ENCODE data around the gene MRS2. TPM values are rescaled to one million over a fixed set of nuclear protein-coding genes. Genes with fewer than 3 reads are reported as not detected.

Gene MRS2
- total and polyA plus RNA-seq, 9 of the 15 experiments (the other 6 are each of a cell fraction or from before 2014, with no cell fraction given), result 14.6 to 57.9 (median 48.1) TPM

- H3K79me2 ChIP-seq (ENCODE audit: control insufficient read depth, insufficient read depth, low read length), result no peaks in the 10 kb centered on the region
- no peaks in the 10 kb centered on the region for H4K20me1 ChIP-seq (replicated peaks; ENCODE audit: control insufficient read depth, insufficient read depth, low read length)
- TF ChIP-seq KDM2B (CRISPR knock-in tag; IDR thresholded peaks at IDR 0.05), result no peak
- no peak for TF ChIP-seq CEBPG (CRISPR knock-in tag; IDR thresholded peaks at IDR 0.05)
- TF ChIP-seq CEBPG (tag; conservative IDR thresholded peaks at IDR 0.05 in 1 of 2, IDR thresholded peaks at IDR 0.05 in 1 of 2), result peak; percentile 27 to 36; a peak in 2 of 4 replicates
- TF ChIP-seq CTCF (IDR thresholded peaks at IDR 0.05 in 2 of 3, conservative IDR thresholded peaks at IDR 0.05 in 1 of 3; ENCODE audit: insufficient read depth in 2 of 3, low read depth in 1 of 3, low read length in 3 of 3), result 0 out of 6 replicates have a peak, but pooled peaks of 1 of the 3 experiments have one; percentile 4
- TF ChIP-seq MEIS2 (IDR thresholded peaks at IDR 0.05; ENCODE audit: partially characterized antibody), result no peak
- peak; percentile 75 for TF ChIP-seq CEBPB (tag; IDR thresholded peaks at IDR 0.05)
- TF ChIP-seq RAD21 (CRISPR knock-in tag; conservative IDR thresholded peaks at IDR 0.05 in 1 of 2, IDR thresholded peaks at IDR 0.05 in 1 of 2), result peak in 1 of 2 experiments; percentile 5; a peak in 1 of 4 replicates
- TF ChIP-seq FOS (IDR thresholded peaks at IDR 0.05; ENCODE audit: extremely low read depth, insufficient read length), result no peak
- no peak for TF ChIP-seq CCAR2 (IDR thresholded peaks at IDR 0.05; ENCODE audit: low read depth, low read length)
- no peak overlapping the region for H3K27ac ChIP-seq (ENCODE audit: extremely low read depth, low read depth, low read length)
- peaks cover 0 to 6% of the 10 kb centered on the region in 2 experiments; a peak in 1 of 5 replicates for H3K4me1 ChIP-seq (replicated peaks in 1 of 2; ENCODE audit: control insufficient read depth in 2 of 2, insufficient read depth in 2 of 2, low read length in 2 of 2)
- ATAC-seq, result no peak
- ChIA-PET CTCF (ENCODE audit: low intra/inter-chr PET ratio) (interaction anchor here (1.1 kb wide), 1 partner anchor 103 kb away, joined by 5 read pairs; no protein-coding TSS in a partner anchor), POLR2A (interaction anchor here (1.3 kb wide), 1 partner anchor 109 kb away, joined by 4 read pairs; the partner anchor contains the start of gene ALDH5A1)
- intact Hi-C loops (cut with micrococcal nuclease) (no loop called here), in situ Hi-C loops (cut with MboI) (loop anchor here (5.0 kb wide), 1 partner anchor 103 kb away; no protein-coding TSS in a partner anchor)
- DNase-seq (ENCODE audit: extremely low read depth in 1 of 4, low spot score in 3 of 4), result no peak
- 4% methylated on average over 8 of the region's 8 CpGs for WGBS (ENCODE audit: insufficient coverage, low coverage, missing lambda C conversion rate)
- no peaks in the 10 kb centered on the region for H3K9me3 ChIP-seq (replicated peaks; ENCODE audit: control insufficient read depth, insufficient read depth, low read depth, low read length)
- H3K36me3 ChIP-seq (ENCODE audit: control insufficient read depth, insufficient read depth, low read length), result no peaks in the 10 kb centered on the region
- no peak overlapping the region for H2AFZ ChIP-seq (ENCODE audit: low read depth, low read length)
- no peaks in the 10 kb centered on the region for H3K9me1 ChIP-seq (ENCODE audit: control insufficient read depth, insufficient read depth, low read length)
- FAIRE-seq, result no peak
- H3K4me2 ChIP-seq (ENCODE audit: insufficient read depth, low read length), result no peak overlapping the region
- no peak overlapping the region for H3K4me3 ChIP-seq
- H3K27me3 ChIP-seq (ENCODE audit: control insufficient read depth in 2 of 2, insufficient read depth in 2 of 2, low read length in 2 of 2), result peaks cover 3 to 13% of the 10 kb centered on the region in 2 experiments; a peak in 2 of 5 replicates
- no peak overlapping the region for H3K9ac ChIP-seq (ENCODE audit: insufficient read depth in 1 of 2, low read depth in 2 of 2, low read length in 2 of 2)
- no TSS peak for BruUV-seq (replicated peaks)
Measured at GRCh38 chr6:24385536-24386269, 17.0 kb upstream of the MRS2 start.

Data from K562 (cell line).